RWPE2 (cell line): ENCODE measurements around the gene SPTBN4.
A peak's percentile ranks its signal among the peaks of the same experiment; 100 is the strongest.
"Not testable (repeated sequence)": the region's sequence is repeated elsewhere in the genome, so short reads cannot be mapped to it uniquely, and the experiment has no call there.

Experiments used
- ATAC-seq: fragments of 200-7000 bp; cut with Tn5 transposase; 3 replicates; pipeline ENCODE4 v1.9.1; 2021; ENCODE audit warnings: low read depth
- DNase-seq: peaks from one replicate; pipeline ENCODE4 v3.0.0-alpha.2; 2020; ENCODE audit warnings: low spot score
- H3K27ac ChIP-seq: fragments of 450-650 bp; 2 replicates; pipeline ENCODE4 v1.5.1; 2017; ENCODE audit warnings: mild to moderate bottlenecking; ENCODE audit not compliant: poor library complexity, severe bottlenecking
- H3K27me3 ChIP-seq: fragments of 250-450 bp; sonication (Bioruptor Pico); 2 replicates; pipeline ENCODE4 v1.5.1; 2021; ENCODE audit warnings: mild to moderate bottlenecking, moderate library complexity; ENCODE audit not compliant: insufficient read depth, poor library complexity, severe bottlenecking
- H3K36me3 ChIP-seq: fragments of 250-450 bp; sonication (Bioruptor Pico); 2 replicates; pipeline ENCODE4 v1.5.1; 2020; ENCODE audit warnings: low read depth, mild to moderate bottlenecking, moderate library complexity
- H3K4me1 ChIP-seq: fragments of 250-450 bp; sonication (Bioruptor Pico); 2 replicates; pipeline ENCODE4 v1.5.1; 2021; ENCODE audit warnings: mild to moderate bottlenecking, moderate library complexity; ENCODE audit not compliant: insufficient read depth, poor library complexity, severe bottlenecking
- H3K4me3 ChIP-seq: fragments of 250-450 bp; sonication (Bioruptor Pico); 2 replicates; pipeline ENCODE4 v1.5.1; 2021; ENCODE audit warnings: mild to moderate bottlenecking, moderate library complexity; ENCODE audit not compliant: severe bottlenecking
- H3K9me3 ChIP-seq: fragments of 250-450 bp; sonication (Bioruptor Pico); 2 replicates; pipeline ENCODE4 v1.5.1; 2021; ENCODE audit warnings: mild to moderate bottlenecking, moderate library complexity; ENCODE audit not compliant: severe bottlenecking
- TF ChIP-seq, protein P1 (sequence below): fragments of 450-650 bp; IDR thresholded peaks from one replicate; pipeline ENCODE4 v1.5.1; 2017; ENCODE audit warnings: mild to moderate bottlenecking, moderate library complexity; ENCODE audit not compliant: poor library complexity, severe bottlenecking

Gene SPTBN4

DNA sequence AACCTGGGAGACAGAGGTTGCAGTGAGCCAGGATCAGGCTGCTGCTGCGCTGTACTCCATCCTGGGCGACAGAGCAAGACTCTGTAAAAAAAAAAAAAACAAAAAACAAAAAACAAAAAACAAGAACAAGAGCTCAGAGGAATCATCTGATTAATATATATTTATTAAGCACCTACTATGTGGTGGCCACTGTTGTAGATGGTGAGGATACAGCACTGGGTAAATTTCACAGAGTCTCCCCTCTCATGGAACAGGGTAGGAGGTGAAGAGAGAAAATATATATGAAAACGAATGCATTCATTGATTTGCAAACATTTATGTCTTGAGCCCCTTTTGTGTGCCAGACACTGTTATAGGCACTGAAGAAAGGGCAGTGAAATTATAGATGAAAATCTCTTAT is 35.1 kb upstream of the SPTBN4 start:
- no peak for ATAC-seq
- H3K4me3 ChIP-seq, result no peak overlapping the region
- no peak for DNase-seq
- TF ChIP-seq, protein P1, sequence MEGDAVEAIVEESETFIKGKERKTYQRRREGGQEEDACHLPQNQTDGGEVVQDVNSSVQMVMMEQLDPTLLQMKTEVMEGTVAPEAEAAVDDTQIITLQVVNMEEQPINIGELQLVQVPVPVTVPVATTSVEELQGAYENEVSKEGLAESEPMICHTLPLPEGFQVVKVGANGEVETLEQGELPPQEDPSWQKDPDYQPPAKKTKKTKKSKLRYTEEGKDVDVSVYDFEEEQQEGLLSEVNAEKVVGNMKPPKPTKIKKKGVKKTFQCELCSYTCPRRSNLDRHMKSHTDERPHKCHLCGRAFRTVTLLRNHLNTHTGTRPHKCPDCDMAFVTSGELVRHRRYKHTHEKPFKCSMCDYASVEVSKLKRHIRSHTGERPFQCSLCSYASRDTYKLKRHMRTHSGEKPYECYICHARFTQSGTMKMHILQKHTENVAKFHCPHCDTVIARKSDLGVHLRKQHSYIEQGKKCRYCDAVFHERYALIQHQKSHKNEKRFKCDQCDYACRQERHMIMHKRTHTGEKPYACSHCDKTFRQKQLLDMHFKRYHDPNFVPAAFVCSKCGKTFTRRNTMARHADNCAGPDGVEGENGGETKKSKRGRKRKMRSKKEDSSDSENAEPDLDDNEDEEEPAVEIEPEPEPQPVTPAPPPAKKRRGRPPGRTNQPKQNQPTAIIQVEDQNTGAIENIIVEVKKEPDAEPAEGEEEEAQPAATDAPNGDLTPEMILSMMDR, result no peak
- no peaks in the 10 kb centered on the region for H3K36me3 ChIP-seq
- no peak overlapping the region for H3K27ac ChIP-seq
- H3K27me3 ChIP-seq, result no peaks in the 10 kb centered on the region
- H3K4me1 ChIP-seq, result peaks cover 14% of the 10 kb centered on the region
- H3K9me3 ChIP-seq, result no peaks in the 10 kb centered on the region

DNA sequence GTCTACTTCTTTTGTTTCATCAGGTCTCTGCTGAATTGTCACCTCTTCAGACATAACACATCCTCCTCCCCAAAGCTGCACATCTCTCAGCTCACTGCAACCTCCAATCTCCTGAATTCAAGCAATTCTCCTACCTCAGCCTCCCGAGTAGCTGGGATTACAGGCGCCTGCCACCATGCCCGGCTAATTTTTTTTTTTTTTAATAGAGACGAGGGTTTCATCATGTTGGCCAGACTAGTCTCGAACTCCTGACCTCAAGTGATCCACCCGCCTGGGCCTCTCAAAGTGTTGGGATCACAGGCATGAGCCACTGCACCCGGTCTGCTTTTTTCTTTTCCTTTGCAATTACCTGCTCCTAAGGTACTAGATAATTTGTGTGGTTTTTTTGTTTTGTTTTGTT is 34.0 kb upstream of the SPTBN4 start:
- DNase-seq, ATAC-seq, H3K36me3 ChIP-seq, H3K27me3 ChIP-seq, H3K9me3 ChIP-seq, H3K4me3 ChIP-seq: not testable (repeated sequence)
- H3K4me1 ChIP-seq, result peaks cover 14% of the 10 kb centered on the region
- peak overlapping the region; percentile 79 for H3K27ac ChIP-seq

DNA sequence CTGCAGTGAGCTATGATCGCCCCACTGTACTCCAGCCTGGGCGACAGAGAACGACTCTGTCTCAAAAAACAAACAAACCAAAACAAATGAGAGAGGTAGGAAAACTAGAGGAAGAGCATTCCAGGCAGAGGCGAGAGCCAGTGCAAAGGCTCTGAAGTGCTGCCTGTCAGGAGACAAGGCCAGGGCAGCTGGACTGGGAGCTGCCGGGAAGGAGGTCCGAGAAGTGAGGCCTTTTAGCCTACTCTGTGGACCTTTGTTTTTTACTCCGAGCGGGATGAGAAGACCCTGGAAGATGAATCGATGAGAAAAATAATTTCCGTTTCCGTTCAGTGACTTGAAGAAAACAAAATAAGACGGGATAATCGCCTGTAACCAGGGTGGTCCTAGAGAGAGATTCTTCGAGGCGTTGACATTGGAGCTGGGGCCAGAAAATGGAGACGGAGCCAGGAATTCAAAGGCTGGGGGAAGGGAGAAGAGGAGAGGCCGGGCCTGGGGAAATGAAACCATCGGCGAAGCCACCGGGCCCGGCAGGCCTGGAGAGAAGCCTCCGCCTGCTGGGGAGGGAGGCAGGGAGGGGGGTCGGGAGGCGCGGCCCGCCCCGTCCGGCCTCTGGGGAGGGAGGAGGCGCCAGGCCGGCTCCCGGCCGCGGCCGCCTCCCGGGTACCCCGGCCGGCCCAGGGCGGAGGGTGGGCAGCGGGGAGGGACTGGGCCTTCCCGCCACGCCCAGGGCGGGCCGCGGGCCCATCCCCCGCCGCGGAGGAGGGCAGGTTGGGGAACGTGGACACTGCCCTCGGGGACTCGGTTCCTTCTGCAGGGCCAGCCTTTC is 33.2 kb upstream of the SPTBN4 start:
- H3K4me3 ChIP-seq, result peak overlapping the region; percentile 25
- TF ChIP-seq, protein P1, result no peak
- no peaks in the 10 kb centered on the region for H3K9me3 ChIP-seq
- H3K4me1 ChIP-seq, result peaks cover 14% of the 10 kb centered on the region
- ATAC-seq, result peak; percentile 94
- peak; percentile 86 for DNase-seq
- H3K36me3 ChIP-seq, result no peaks in the 10 kb centered on the region
- H3K27me3 ChIP-seq, result no peaks in the 10 kb centered on the region
- peak overlapping the region; percentile 79 for H3K27ac ChIP-seq

DNA sequence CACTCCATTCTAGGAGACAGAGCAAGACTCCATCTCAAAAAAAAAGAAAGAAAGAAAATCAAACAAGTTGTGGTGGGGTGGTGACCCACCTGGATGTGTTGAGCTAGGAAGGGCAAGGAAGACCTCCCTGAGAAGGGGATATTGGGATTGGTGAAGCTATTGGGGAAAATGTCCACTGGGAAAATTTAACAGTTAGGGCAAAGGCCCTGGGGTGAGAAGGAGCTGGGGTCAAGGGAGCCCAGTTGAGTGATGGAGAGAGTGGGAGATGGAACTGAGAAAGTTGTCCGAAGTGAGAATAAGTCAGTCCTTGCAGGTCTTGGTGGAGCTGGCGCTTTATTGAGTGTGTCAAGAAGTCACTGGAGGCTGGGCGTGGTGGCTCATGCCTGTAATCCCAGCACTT is 28.5 kb upstream of the SPTBN4 start:
- Histone ChIP-seq H3K27me3 (no peaks in the 10 kb centered on the region), H3K4me3 (no peak overlapping the region), H3K27ac (no peak overlapping the region), H3K4me1 (peaks cover 9% of the 10 kb centered on the region), H3K36me3 (peaks cover 26% of the 10 kb centered on the region), H3K9me3 (no peaks in the 10 kb centered on the region)
- DNase-seq (no peak), ATAC-seq (no peak)
- TF ChIP-seq, protein P1, result no peak

DNA sequence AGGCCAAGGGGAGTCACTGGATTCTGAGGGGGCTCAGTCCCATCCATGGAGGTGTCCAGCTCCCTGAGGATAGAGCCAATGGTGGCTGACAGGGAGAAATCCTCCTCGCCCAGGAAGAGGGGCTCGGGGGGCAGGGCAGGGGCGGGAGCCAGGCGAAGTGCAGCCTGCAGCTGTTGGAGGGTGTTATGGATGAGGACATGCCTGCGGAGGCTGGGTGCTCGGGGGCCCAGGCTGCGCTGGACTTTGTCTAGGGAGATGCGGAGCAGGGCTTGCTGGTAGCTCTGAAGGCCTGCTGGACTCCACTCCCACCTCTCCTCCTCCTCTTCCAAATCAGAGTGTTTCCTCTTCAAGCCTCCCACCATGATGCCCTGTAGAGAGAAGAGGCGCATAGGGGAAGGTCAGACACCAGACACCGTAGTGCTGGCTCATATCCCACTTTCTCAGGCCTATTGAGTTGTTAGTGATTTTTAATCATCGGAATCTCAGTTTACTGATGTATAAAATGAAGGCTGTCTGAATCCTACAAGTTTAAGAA is 25.0 kb upstream of the SPTBN4 start:
- Histone ChIP-seq H3K27me3 (no peaks in the 10 kb centered on the region), H3K4me3 (no peak overlapping the region), H3K27ac (no peak overlapping the region), H3K4me1 (peaks cover 16% of the 10 kb centered on the region), H3K36me3 (peaks cover 26% of the 10 kb centered on the region), H3K9me3 (no peaks in the 10 kb centered on the region)
- ATAC-seq, result no peak
- no peak for DNase-seq
- TF ChIP-seq, protein P1, result no peak
